HepG2 (cell line): ENCODE measurements around the gene KLC4. TPM values are rescaled to one million over a fixed set of nuclear protein-coding genes. Genes with fewer than 3 reads are reported as not detected.

Experiments
- AKNA ChIP-seq: sonication (generic); formaldehyde crosslinking; IDR thresholded peaks from 2 replicates; pipeline ENCODE4 v1.4.0; 2020; ENCODE audit warnings: missing genetic modification reagents, borderline replicate concordance
- BCL3 ChIP-seq: sonication (generic); formaldehyde crosslinking; IDR thresholded peaks from 2 replicates; pipeline ENCODE4 v1.5.1; 2020; ENCODE audit warnings: mild to moderate bottlenecking, missing genetic modification reagents, moderate library complexity
- GMEB2 ChIP-seq: IDR thresholded peaks from 2 replicates; pipeline ENCODE4 v1.6.1; 2016; ENCODE audit warnings: missing biosample characterization, missing genetic modification reagents, low read depth
- MZF1 ChIP-seq: sonication (generic); formaldehyde crosslinking; IDR thresholded peaks from 2 replicates; pipeline ENCODE4 v1.8.1; 2023; ENCODE audit warnings: mild to moderate bottlenecking, missing genetic modification reagents, borderline replicate concordance
- NFE2L2 ChIP-seq: fragments of 150-350 bp; IDR thresholded peaks from 2 replicates; pipeline ENCODE4 v1.6.1; 2014; ENCODE audit warnings: low read length
- PHF20 ChIP-seq: sonication (generic); formaldehyde crosslinking; IDR thresholded peaks from 2 replicates; pipeline ENCODE4 v1.5.0; 2020; ENCODE audit warnings: mild to moderate bottlenecking, missing genetic modification reagents
- ZBTB10 ChIP-seq: sonication (generic); formaldehyde crosslinking; IDR thresholded peaks from 2 replicates; pipeline ENCODE4 v1.4.0; 2020; ENCODE audit warnings: missing genetic modification reagents, borderline replicate concordance
- ZBTB21 ChIP-seq: sonication (generic); formaldehyde crosslinking; IDR thresholded peaks from 2 replicates; pipeline ENCODE4 v1.4.0; 2020; ENCODE audit warnings: missing genetic modification reagents
- ZBTB46 ChIP-seq: sonication (generic); formaldehyde crosslinking; IDR thresholded peaks from 2 replicates; pipeline ENCODE4 v1.4.0; 2020; ENCODE audit warnings: mild to moderate bottlenecking, missing genetic modification reagents, borderline replicate concordance
- ZFP91 ChIP-seq: sonication (generic); formaldehyde crosslinking; IDR thresholded peaks from 2 replicates; pipeline ENCODE4 v1.9.0; 2022; ENCODE audit warnings: missing genetic modification reagents, mild to moderate bottlenecking, borderline replicate concordance
- ZNF251 ChIP-seq: sonication (generic); formaldehyde crosslinking; IDR thresholded peaks from 2 replicates; pipeline ENCODE4 v1.9.0; 2021; ENCODE audit warnings: mild to moderate bottlenecking, missing genetic modification reagents
- ZNF691 ChIP-seq: sonication (generic); formaldehyde crosslinking; IDR thresholded peaks from 2 replicates; pipeline ENCODE4 v1.4.0; 2020; ENCODE audit warnings: missing genetic modification reagents, low read depth, mild to moderate bottlenecking, borderline replicate concordance
- polyA plus RNA-seq, 8 experiments: library from polyadenylated mRNA; depleted of rRNA in 3 of 8; stranded (reverse) in 7 of 8; unstranded in 1 of 8; fragments of >200 nt; fragmentation: Illumina TruSeq in 4 of 8; extraction: Trizol in 4 of 8; gene quantifications; 2 replicates each; pipeline versions ENCODE4 v1.2.1 to v1.2.3, GENCODE V29; 2011 to 2016; ENCODE audit warnings: low read depth in 4 of 8, missing spikeins in 1 of 8, mixed read lengths in 1 of 8; ENCODE audit not compliant: insufficient read depth in 1 of 8
- total RNA-seq, 5 experiments: library from RNA; depleted of rRNA; stranded (reverse); fragments of >200 nt; fragmentation: Illumina TruSeq; extraction: Trizol; gene quantifications; 2 replicates each; pipeline ENCODE4 v1.2.3, GENCODE V29; 2016; ENCODE audit warnings: low read depth in 1 of 5

KLC4 gene
- total and polyA plus RNA-seq, 2 of the 13 experiments (the other 11 are each of a cell fraction or from before 2014, with no cell fraction given): 45.4 to 70.4 TPM

- TF ChIP-seq ZBTB46 (no peak), ZNF251 (CRISPR knock-in tag) (no peak), ZBTB10 (CRISPR knock-in tag) (no peak), PHF20 (no peak), GMEB2 (no peak), ZFP91 (CRISPR knock-in tag) (peak; percentile 72; the same call in 1 of the 2 replicates), ZNF691 (CRISPR knock-in tag) (no peak), ZBTB21 (CRISPR knock-in tag) (no peak), MZF1 (CRISPR knock-in tag) (peak; percentile 21; the same call in 1 of the 2 replicates), AKNA (CRISPR knock-in tag) (no peak), BCL3 (no peak), NFE2L2 (no peak)
These were observed 30.6 kb downstream of the KLC4 start (continued) for GRCh38 chr6:43089874-43090558.
